Activated effector memory CD4-positive, alpha-beta T cell treated with anti-CD3 and anti-CD28 coated beads, Interleukin-2, amount 50 U/mL, for 16 hours (primary cell): ENCODE results near the gene SLC5A5.
A peak's percentile ranks its signal among the peaks of the same experiment; 100 is the strongest.

Experiments
- DNase-seq: peaks from one replicate; pipeline ENCODE4 v3.0.0-alpha.2; 2020

SLC5A5 gene

GRCh38 chr19:17871878-17872250, at the start of gene SLC5A5:
Gene SLC5A5, plus strand, starts transcription at chr19:17871945. Its CDS starts 375 bp downstream, at chr19:17872320.
- peak; percentile 68 for DNase-seq

- no peak for DNase-seq
These were observed 47.4 kb upstream of the SLC5A5 start for GRCh38 chr19:17824339-17824738.

GRCh38 chr19:17826508-17827056, 45.2 kb upstream of the SLC5A5 start:
- no peak for DNase-seq

GRCh38 chr19:17829855-17830566, 41.7 kb upstream of the SLC5A5 start:
- no peak for DNase-seq

GRCh38 chr19:17830567-17831418, 41.0 kb upstream of the SLC5A5 start:
- DNase-seq: peak; percentile 74

GRCh38 chr19:17831419-17831888, 40.3 kb upstream of the SLC5A5 start:
- DNase-seq: no peak

- DNase-seq: no peak
These were observed 39.1 kb upstream of the SLC5A5 start for GRCh38 chr19:17832443-17833208.

GRCh38 chr19:17834350-17835181, 37.2 kb upstream of the SLC5A5 start:
- DNase-seq: no peak

GRCh38 chr19:17835182-17836006, 36.4 kb upstream of the SLC5A5 start:
- no peak for DNase-seq

GRCh38 chr19:17836530-17836929, 35.2 kb upstream of the SLC5A5 start:
- DNase-seq: no peak

GRCh38 chr19:17837972-17838371, 33.8 kb upstream of the SLC5A5 start:
- no peak for DNase-seq

- no peak for DNase-seq
These were observed 31.7 kb upstream of the SLC5A5 start for GRCh38 chr19:17840019-17840418.

- no peak for DNase-seq
These were observed 30.4 kb upstream of the SLC5A5 start for GRCh38 chr19:17841371-17841809.

- peak; percentile 76 for DNase-seq
These were observed 29.7 kb upstream of the SLC5A5 start for GRCh38 chr19:17841810-17842662.

- DNase-seq: no peak
These were observed 29.0 kb upstream of the SLC5A5 start for GRCh38 chr19:17842663-17843291.

GRCh38 chr19:17843292-17843827, 28.4 kb upstream of the SLC5A5 start:
- no peak for DNase-seq

GRCh38 chr19:17843908-17844490, 27.7 kb upstream of the SLC5A5 start:
- DNase-seq: no peak

- peak; percentile 81 for DNase-seq
These were observed 25.6 kb upstream of the SLC5A5 start for GRCh38 chr19:17846146-17846545.
